ENCODE data around the gene PHF2.

PHF2 gene

DNA sequence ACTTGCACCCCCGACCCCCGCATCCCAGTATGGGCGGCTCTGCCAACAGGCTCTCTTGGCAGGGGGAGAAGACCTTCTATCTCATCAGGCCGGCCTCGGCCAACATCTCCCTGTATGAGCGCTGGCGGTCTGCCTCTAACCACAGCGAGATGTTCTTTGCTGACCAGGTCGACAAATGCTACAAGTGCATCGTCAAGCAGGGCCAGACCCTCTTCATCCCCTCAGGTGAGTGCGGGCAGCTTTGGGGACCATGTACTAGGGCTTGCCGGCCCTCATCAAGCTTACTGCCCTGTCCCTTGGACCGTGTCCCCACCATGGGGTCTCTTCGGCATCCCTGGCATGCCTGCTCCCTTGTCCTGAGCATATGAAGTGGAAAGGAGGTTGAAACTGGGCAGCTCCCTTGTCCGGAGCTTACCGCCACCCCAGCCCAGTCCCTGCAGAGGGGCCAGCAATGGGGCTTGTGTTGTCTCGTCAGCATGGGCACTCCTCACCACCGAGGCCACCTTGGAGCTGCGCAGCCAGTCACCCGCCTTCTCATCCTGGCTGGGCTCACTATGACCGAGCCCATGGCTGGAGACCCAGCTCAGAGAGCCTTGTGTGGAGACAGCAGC, 78.1 kb downstream of the PHF2 start:
- no peak overlapping the region for H3K27ac ChIP-seq (ENCODE audit: low read depth, low read length)
- no peaks in the 10 kb centered on the region for H3K79me2 ChIP-seq (ENCODE audit: insufficient read depth, low read length)
- TF ChIP-seq, protein P1, sequence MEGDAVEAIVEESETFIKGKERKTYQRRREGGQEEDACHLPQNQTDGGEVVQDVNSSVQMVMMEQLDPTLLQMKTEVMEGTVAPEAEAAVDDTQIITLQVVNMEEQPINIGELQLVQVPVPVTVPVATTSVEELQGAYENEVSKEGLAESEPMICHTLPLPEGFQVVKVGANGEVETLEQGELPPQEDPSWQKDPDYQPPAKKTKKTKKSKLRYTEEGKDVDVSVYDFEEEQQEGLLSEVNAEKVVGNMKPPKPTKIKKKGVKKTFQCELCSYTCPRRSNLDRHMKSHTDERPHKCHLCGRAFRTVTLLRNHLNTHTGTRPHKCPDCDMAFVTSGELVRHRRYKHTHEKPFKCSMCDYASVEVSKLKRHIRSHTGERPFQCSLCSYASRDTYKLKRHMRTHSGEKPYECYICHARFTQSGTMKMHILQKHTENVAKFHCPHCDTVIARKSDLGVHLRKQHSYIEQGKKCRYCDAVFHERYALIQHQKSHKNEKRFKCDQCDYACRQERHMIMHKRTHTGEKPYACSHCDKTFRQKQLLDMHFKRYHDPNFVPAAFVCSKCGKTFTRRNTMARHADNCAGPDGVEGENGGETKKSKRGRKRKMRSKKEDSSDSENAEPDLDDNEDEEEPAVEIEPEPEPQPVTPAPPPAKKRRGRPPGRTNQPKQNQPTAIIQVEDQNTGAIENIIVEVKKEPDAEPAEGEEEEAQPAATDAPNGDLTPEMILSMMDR (IDR thresholded peaks at IDR 0.05; ENCODE audit: insufficient read depth, low read length, poor library complexity, severe bottlenecking), result no peak
- no peak for TF ChIP-seq EZH2phosphoT487 (conservative IDR thresholded peaks at IDR 0.05; ENCODE audit: low read length)
- H3K4me2 ChIP-seq (ENCODE audit: low read depth, low read length, poor library complexity, severe bottlenecking), result no peak overlapping the region
- no peaks in the 10 kb centered on the region for H3K9me2 ChIP-seq (replicated peaks; ENCODE audit: insufficient read depth, low read length)
- H4K20me1 ChIP-seq (ENCODE audit: low read depth, low read length), result no peaks in the 10 kb centered on the region
- no peak overlapping the region for H3K9ac ChIP-seq (ENCODE audit: low read length)
- H3K27me3 ChIP-seq (ENCODE audit: low read length), result no peaks in the 10 kb centered on the region
- H3F3A ChIP-seq (ENCODE audit: insufficient read depth), result no peaks in the 10 kb centered on the region
- no peak overlapping the region for H2AFZ ChIP-seq (ENCODE audit: low read depth, low read length, severe bottlenecking)
- no peaks in the 10 kb centered on the region for H3K36me3 ChIP-seq (ENCODE audit: low read length)
- H3K4me3 ChIP-seq (ENCODE audit: insufficient read depth, low read length, poor library complexity, severe bottlenecking), result no peak overlapping the region
- no peaks in the 10 kb centered on the region for H3K9me3 ChIP-seq (ENCODE audit: insufficient read depth, low read length)

DNA sequence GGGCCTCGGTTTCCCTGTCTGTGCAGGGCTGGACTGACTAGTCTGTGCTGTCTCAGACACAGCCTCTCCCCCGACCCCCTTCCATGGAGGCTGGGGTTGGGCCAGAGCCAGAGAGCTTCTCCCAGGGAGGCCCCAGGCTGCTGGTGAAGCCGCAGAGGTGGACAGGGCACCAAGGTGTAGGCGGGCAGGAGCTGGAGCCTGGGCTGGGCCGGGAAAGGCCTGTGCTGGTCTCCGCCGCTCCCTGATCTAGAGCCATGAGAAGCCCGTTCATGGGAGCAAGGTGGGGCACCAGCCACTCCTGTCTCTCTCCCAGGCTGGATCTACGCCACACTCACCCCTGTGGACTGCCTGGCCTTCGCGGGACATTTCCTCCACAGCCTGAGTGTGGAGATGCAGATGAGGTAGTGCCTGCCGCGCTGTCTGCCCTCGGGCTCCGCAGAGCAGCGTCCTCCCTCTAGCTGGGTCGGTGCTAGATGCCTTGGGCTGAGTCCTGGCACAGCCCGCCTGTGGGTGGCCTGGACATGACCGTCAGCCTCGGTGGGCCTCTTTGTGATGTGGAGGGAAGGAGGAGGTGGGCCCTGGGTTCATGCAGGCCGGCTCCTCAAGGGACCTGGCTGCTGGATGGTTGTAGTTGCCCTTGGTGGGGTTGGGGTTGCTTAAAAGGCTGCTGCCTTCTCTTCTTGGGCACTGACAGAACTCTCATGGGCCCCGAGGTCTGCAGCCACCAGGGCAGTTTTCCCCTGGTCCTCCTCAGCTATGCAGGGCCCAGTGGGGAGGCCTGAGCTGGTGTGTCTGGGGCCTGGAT, 79.4 kb downstream of the PHF2 start:
- no peak overlapping the region for H2AFZ ChIP-seq (ENCODE audit: low read depth, low read length, severe bottlenecking)
- no peak overlapping the region for H3K27ac ChIP-seq (ENCODE audit: low read depth, low read length)
- no peaks in the 10 kb centered on the region for H3K36me3 ChIP-seq (ENCODE audit: low read length)
- TF ChIP-seq, protein P1 (IDR thresholded peaks at IDR 0.05; ENCODE audit: insufficient read depth, low read length, poor library complexity, severe bottlenecking), result no peak
- no peak for TF ChIP-seq EZH2phosphoT487 (conservative IDR thresholded peaks at IDR 0.05; ENCODE audit: low read length)
- no peaks in the 10 kb centered on the region for H3K9me3 ChIP-seq (ENCODE audit: insufficient read depth, low read length)
- H3K79me2 ChIP-seq (ENCODE audit: insufficient read depth, low read length), result no peaks in the 10 kb centered on the region
- H3K27me3 ChIP-seq (ENCODE audit: low read length), result no peaks in the 10 kb centered on the region
- no peak overlapping the region for H3K9ac ChIP-seq (ENCODE audit: low read length)
- H3K4me2 ChIP-seq (ENCODE audit: low read depth, low read length, poor library complexity, severe bottlenecking), result no peak overlapping the region
- no peaks in the 10 kb centered on the region for H4K20me1 ChIP-seq (ENCODE audit: low read depth, low read length)
- H3F3A ChIP-seq (ENCODE audit: insufficient read depth), result no peaks in the 10 kb centered on the region
- H3K4me3 ChIP-seq (ENCODE audit: insufficient read depth, low read length, poor library complexity, severe bottlenecking), result no peak overlapping the region
- H3K9me2 ChIP-seq (replicated peaks; ENCODE audit: insufficient read depth, low read length), result no peaks in the 10 kb centered on the region

DNA sequence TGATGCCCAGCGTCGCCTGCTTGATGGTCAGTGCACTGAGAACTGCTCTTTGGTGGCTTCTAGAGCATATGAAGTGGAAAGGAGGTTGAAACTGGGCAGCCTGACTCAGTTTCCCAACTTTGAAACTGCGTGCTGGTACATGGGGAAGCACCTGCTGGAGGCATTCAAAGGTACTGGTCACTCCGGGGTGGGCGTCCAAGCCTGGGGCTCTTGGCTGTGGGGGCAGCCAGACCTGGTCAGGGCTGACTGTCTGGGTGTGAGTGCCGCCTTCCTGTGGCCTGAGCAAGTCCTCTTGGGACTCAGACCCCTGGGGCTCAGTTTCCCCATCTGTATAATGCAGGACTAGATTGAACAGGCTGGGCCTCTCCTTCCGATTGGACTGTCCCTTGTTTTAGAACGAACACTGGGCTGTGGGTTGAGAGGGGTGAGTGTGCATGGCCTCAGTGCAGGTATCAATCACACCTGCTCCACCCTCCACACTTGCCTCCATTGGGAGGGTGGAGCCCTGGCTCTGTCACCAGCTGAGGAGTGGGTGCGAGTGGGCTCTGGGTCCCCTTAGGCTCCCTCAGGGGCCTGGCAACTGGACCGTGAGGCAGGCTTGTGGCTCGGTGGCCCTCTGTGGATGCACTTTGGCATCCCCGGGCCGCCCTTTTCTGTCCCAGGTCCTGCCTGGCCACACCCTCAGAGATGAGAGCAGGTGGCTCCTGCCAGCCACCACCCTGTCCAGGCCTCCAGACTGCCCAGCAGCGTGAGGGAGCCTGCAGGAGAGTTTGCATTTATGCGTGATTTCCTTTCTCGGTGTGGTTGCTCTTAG, 80.2 kb downstream of the PHF2 start:
- Histone ChIP-seq H3K79me2 (ENCODE audit: insufficient read depth, low read length) (no peaks in the 10 kb centered on the region), H3K27me3 (ENCODE audit: low read length) (no peaks in the 10 kb centered on the region), H3K9ac (ENCODE audit: low read length) (no peak overlapping the region), H2AFZ (ENCODE audit: low read depth, low read length, severe bottlenecking) (no peak overlapping the region), H3K4me3 (ENCODE audit: insufficient read depth, low read length, poor library complexity, severe bottlenecking) (no peak overlapping the region), H3F3A (ENCODE audit: insufficient read depth) (no peaks in the 10 kb centered on the region), H3K36me3 (ENCODE audit: low read length) (no peaks in the 10 kb centered on the region), H4K20me1 (ENCODE audit: low read depth, low read length) (no peaks in the 10 kb centered on the region), H3K9me2 (replicated peaks; ENCODE audit: insufficient read depth, low read length) (no peaks in the 10 kb centered on the region), H3K4me2 (ENCODE audit: low read depth, low read length, poor library complexity, severe bottlenecking) (no peak overlapping the region), H3K9me3 (ENCODE audit: insufficient read depth, low read length) (no peaks in the 10 kb centered on the region), H3K27ac (ENCODE audit: low read depth, low read length) (no peak overlapping the region)
- TF ChIP-seq, protein P1 (IDR thresholded peaks at IDR 0.05; ENCODE audit: insufficient read depth, low read length, poor library complexity, severe bottlenecking), result no peak

Measured in SU-DHL-6 (cell line).